EH (cell line): ENCODE data around the gene CADPS2.

Source experiments
- DNase-seq: peaks from one replicate; pipeline ENCODE4 v3.0.0-alpha.2; 2015; ENCODE audit warnings: low read depth

Gene CADPS2

GRCh38 chr7:122442929-122443328 is 443.3 kb downstream of the CADPS2 start:
- no peak for DNase-seq

- DNase-seq = no peak
Measured at GRCh38 chr7:122438492-122438891, 447.8 kb downstream of the CADPS2 start.

GRCh38 chr7:122438006-122438405 is 448.3 kb downstream of the CADPS2 start:
- no peak for DNase-seq

- DNase-seq = no peak
Measured at GRCh38 chr7:122433765-122434164, 452.5 kb downstream of the CADPS2 start.

GRCh38 chr7:122430710-122431109 is 455.6 kb downstream of the CADPS2 start:
- no peak for DNase-seq

- DNase-seq = no peak
Measured at GRCh38 chr7:122429926-122430325, 456.3 kb downstream of the CADPS2 start.

- no peak for DNase-seq
Measured at GRCh38 chr7:122425731-122426130, 460.5 kb downstream of the CADPS2 start.

- no peak for DNase-seq
Measured at GRCh38 chr7:122423591-122423990, 462.7 kb downstream of the CADPS2 start.

- DNase-seq = no peak
Measured at GRCh38 chr7:122416336-122416735, 469.9 kb downstream of the CADPS2 start.

- no peak for DNase-seq
Measured at GRCh38 chr7:122415510-122415909, 470.8 kb downstream of the CADPS2 start.

- DNase-seq = no peak
Measured at GRCh38 chr7:122413339-122413738, 472.9 kb downstream of the CADPS2 start.

- DNase-seq = peak; percentile 11
Measured at GRCh38 chr7:122412883-122413282, 473.4 kb downstream of the CADPS2 start.

- DNase-seq = no peak
Measured at GRCh38 chr7:122412441-122412840, 473.8 kb downstream of the CADPS2 start.

- no peak for DNase-seq
Measured at GRCh38 chr7:122407195-122407594, 479.1 kb downstream of the CADPS2 start.

- DNase-seq = no peak
Measured at GRCh38 chr7:122403113-122403512, 483.1 kb downstream of the CADPS2 start.

- no peak for DNase-seq
Measured at GRCh38 chr7:122402235-122402634, 484.0 kb downstream of the CADPS2 start.

- DNase-seq = no peak
Measured at GRCh38 chr7:122397381-122397780, 488.9 kb downstream of the CADPS2 start.

GRCh38 chr7:122394512-122394911 is 491.7 kb downstream of the CADPS2 start:
- DNase-seq = no peak

- DNase-seq = no peak
Measured at GRCh38 chr7:122384528-122384927, 501.7 kb downstream of the CADPS2 start.

GRCh38 chr7:122383934-122384333 is 502.3 kb downstream of the CADPS2 start:
- no peak for DNase-seq

GRCh38 chr7:122380992-122381391 is 505.3 kb downstream of the CADPS2 start:
- no peak for DNase-seq

GRCh38 chr7:122379491-122379890 is 506.8 kb downstream of the CADPS2 start:
- DNase-seq = no peak

- DNase-seq = no peak
Measured at GRCh38 chr7:122369756-122370155, 516.5 kb downstream of the CADPS2 start.

- no peak for DNase-seq
Measured at GRCh38 chr7:122364761-122365280, 521.4 kb downstream of the CADPS2 start.

GRCh38 chr7:122363144-122363543 is 523.1 kb downstream of the CADPS2 start:
- no peak for DNase-seq
